HG02623 (cell line): Measurements from ENCODE around the gene NAT9.

Source experiments
- ATAC-seq: cut with Tn5 transposase; IDR thresholded peaks from one replicate; pipeline ENCODE4 v1.9.1; 2021; ENCODE audit warnings: moderate library complexity; ENCODE audit not compliant: unreplicated experiment

Gene NAT9

GRCh38 chr17:74806334-74806733, 30.2 kb upstream of the NAT9 start:
- ATAC-seq = no peak

GRCh38 chr17:74805591-74805991, 29.4 kb upstream of the NAT9 start:
- no peak for ATAC-seq

DNA sequence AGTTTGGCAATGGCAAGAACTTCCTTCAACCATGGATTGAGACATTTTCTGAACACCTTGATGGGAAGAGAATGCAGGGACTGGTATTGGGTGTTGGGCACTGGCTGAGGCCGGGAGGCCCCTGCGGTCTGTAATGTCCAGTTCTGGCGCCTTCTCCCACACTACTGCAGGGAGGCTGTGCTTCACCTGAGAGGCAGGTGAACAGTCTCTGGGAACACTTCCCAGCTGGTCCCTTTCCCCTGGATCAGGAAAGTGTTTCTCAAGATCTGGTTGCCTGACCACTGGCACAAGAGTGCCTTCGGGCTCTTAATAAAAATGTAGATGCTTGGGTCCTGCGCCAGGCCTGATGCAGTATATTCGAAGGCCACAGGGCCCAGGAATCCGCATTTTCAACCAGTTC, 28.5 kb upstream of the NAT9 start:
- no peak for ATAC-seq

DNA sequence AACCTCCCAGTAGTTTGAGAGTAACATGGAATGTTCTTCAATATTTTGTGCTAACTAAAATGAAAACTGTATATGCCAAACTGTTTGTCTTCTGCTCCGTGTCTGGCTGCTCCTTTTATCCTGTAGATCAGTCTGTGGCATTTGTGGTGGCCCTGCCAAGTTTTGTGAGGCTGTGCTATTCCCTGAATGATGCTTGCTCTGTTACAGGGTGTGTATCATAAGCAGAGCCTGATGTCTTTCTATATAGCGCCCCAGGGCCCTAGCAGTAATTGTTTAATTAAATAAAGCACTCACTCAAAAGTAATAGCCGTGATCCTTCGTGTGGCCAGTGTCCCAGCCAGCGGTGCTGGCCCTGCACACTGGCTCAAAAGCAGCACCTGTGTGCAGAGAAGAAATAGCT, 27.8 kb upstream of the NAT9 start:
- ATAC-seq = no peak

DNA sequence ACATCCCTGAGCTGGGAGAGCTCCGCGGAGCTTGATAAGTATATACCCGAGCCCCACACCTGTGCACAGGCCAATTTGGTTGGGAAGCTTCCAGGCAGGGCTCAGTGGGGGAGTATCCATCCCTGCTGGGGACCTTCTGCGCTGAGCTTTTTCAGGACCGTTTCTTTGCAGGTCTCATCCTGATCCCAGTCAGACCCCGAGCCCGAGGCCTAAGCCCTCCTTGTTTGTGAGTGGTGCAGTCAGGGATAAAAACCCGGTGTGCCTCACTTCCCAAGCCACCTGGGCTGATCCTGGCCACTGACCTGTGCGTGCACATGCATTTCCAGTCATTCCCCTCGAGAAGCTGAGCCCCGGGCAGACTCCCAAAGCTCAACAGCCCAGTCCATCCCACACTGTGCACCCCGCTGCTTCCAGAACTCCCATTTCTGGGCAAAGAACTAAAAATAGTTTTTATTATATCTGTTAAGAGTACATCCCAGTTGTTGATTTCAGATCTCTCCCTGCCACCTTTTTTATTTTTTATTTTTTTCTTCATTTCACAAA, 27.3 kb upstream of the NAT9 start:
- ATAC-seq = no peak

- no peak for ATAC-seq
Measured at GRCh38 chr17:74801896-74802295, 25.8 kb upstream of the NAT9 start.

DNA sequence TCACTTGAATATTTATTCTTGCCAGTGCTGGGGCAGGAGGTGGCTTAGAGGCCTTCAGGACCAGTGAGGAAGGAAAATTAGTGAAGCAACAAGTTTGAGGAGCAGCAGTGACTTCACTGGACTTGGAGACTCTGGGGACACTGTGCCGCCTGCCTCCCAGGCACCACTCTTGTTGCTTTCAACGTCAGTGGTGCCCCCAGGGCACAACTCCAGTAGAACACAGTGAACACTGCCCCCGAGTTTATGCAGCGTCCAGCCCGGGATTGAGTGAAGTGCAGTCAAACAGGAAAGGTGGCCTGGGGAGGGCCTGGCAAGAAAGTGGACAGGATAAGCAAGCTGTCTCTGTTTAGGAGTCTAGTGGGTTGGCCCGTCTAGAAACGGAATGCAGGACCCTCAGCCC, 24.4 kb upstream of the NAT9 start:
- no peak for ATAC-seq

GRCh38 chr17:74799097-74799496, 23.0 kb upstream of the NAT9 start:
- ATAC-seq = no peak

DNA sequence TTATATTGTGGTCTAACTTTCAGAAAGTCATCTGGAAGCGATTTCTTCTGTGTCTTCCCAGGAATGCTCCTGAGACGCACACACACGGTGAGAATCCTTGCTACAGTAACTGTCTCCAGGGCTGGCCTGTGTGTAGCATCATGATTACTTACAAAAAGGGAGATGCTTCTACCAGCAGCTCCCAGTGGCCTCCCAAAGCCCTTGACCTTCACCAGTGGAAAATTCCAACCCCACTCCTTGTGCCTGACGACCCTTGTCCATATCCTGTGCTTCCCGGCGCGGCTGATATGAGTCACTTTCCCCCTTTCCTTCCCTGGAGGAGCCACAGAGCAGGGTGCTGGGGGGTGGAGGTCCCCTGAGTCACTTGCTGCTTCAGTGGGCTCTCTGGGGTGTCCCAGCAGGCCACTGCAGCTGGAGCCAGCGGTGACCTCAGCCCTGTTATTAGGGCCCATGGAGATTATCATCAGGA, 22.1 kb upstream of the NAT9 start:
- ATAC-seq = no peak

- no peak for ATAC-seq
Measured at GRCh38 chr17:74797824-74798223, 21.7 kb upstream of the NAT9 start.

GRCh38 chr17:74796866-74797265, 20.7 kb upstream of the NAT9 start:
- no peak for ATAC-seq

GRCh38 chr17:74796211-74796610, 20.1 kb upstream of the NAT9 start:
- ATAC-seq = no peak

DNA sequence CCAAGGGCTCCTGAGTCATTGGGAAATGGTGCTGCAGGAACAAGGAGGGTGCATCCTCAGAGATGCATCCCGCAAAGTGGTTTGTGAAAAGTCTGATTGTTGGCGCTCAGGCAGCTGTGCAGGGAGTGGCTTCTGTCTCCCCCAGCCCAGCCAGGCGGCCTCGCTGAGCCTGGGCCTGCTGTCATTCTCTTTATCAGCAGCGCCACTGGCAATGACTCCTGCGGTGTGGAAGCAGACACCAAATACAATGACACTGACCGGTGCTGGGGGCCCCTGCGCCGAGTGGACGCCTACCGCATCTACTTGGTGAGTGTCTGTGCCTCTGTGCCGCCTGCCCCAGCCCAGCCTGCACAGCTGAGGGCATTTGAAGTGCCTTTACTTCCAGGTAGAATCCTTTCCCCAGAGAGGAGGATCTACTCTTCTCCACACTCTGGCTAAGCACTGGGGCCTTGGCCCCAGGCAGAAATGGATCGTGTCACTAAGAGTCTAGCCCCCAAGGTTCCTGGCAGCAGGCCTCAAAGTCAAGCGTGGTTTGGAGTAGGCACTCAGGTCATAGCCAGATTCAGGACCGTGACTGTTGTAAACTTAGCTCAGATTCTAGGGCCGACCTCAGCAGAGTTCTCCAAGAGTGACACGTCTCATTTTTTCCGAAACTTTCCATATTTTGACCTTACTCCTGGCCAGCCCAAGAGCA, 19.3 kb upstream of the NAT9 start:
- no peak for ATAC-seq

DNA sequence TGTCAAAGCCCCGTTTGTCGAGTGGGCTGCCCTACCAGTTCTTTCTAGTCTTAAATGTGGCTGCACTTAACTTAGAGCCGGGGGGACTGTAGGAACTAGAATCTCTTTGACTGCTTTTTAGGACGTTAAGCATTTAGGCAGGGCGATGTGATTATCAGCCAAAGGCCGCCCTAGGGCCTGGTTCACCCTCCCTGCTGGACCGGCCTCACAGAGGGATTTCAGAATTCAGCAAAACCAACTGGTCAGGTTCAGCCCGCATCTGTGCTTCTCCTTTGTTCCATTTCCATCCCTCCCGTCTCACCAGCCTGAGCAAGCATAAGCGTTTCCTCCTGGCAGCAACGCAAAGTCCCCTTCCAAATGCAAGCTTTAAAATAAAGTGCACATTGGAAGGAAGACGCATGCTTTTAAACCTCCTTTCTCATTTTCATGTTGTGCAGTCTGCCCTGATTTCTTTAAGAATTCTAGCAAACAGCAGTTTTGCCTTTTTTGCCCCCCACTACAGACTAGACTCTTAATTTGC, 16.5 kb upstream of the NAT9 start:
- ATAC-seq = no peak

- no peak for ATAC-seq
Measured at GRCh38 chr17:74790161-74791058, 14.3 kb upstream of the NAT9 start.

- no peak for ATAC-seq
Measured at GRCh38 chr17:74786431-74787055, 10.4 kb upstream of the NAT9 start.

DNA sequence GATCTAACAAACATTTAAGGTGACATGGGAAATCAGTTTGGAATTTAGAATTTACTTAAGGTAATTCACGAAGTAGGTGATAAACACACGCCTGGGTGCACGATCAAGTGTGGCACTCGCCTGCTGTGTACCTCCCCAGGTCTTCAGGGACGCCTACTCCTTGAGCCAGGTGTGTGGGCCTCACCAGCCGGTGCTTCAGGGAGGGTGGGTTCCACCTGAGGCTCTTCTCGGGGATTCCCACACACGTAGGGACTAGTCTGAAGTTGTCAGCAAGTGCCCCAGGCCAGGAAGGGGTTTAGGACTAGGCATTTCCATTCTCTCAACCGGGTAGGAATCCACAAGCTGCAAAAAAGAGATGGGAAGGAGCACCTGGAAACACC, 9.8 kb upstream of the NAT9 start:
- ATAC-seq = no peak

GRCh38 chr17:74785096-74785980, 9.2 kb upstream of the NAT9 start:
- ATAC-seq = no peak

DNA sequence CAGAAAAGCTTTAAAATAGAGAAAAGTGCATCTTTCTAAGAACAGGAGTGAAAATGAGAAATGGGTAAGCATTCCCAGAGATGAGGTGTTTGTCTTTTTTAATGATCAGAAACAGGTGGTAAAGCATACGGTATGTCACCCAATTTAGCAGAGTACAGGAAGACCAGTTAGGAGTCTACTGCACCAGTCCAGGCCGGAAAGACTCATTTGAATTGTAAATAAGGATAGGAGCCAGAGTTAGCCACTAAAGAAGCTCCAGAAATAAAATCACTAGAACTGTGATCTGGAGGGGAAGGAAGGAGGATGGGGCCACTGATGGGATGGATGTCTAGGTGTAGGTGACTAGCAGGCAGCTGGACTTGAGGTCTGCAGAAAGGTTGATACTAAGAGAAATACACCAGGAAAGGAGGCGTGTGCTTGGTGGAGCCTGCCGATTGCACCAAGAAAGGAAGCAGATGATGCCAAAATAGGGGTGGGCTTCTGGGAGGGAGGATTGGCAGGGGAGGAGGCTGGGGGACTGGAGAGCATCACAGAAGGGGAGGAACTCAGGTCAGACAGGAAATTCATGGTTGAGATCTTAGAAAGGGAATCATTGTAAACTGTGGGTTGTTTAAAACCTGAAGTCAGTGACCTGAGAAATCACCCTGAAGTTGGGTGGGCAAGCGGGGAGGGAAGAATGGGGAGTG, 8.1 kb upstream of the NAT9 start:
- ATAC-seq = no peak

GRCh38 chr17:74782571-74782970, 6.4 kb upstream of the NAT9 start:
- no peak for ATAC-seq
